Brain microvascular endothelial cell (primary cell): ENCODE data around the gene HIRA.

ENCODE experiments used
- DNase-seq: peaks from one replicate; pipeline ENCODE4 v3.0.0-alpha.2; 2020
- H3K27ac ChIP-seq: fragments of 250-450 bp; sonication (Bioruptor Pico); 2 replicates; pipeline ENCODE4 v1.5.1; 2020; ENCODE audit warnings: mild to moderate bottlenecking, moderate library complexity
- H3K27me3 ChIP-seq: fragments of 250-450 bp; sonication (Bioruptor Pico); replicated peaks from 2 replicates; pipeline ENCODE4 v1.5.1; 2020; ENCODE audit warnings: mild to moderate bottlenecking
- H3K36me3 ChIP-seq: fragments of 250-450 bp; sonication (Bioruptor Pico); replicated peaks from 2 replicates; pipeline ENCODE4 v1.5.1; 2020; ENCODE audit warnings: mild to moderate bottlenecking
- H3K4me3 ChIP-seq: 2 replicates; pipeline ENCODE4 v1.5.1; 2011; ENCODE audit warnings: low read depth, mild to moderate bottlenecking, control low read depth, low read length, moderate library complexity
- in situ Hi-C: cut with HindIII; loops from 2 replicates; pipeline ENCODE4 v1.10.0; 2017; ENCODE audit warnings: low sequenced_read_pairs, low pct_ligation_motif_present
- TF ChIP-seq, protein P1 (sequence below): IDR thresholded peaks from 2 replicates; pipeline ENCODE4 v1.5.1; 2011; ENCODE audit warnings: low read depth, mild to moderate bottlenecking, moderate library complexity, low read length, control low read depth, inconsistent platforms; ENCODE audit errors: missing control alignments

Gene HIRA

DNA sequence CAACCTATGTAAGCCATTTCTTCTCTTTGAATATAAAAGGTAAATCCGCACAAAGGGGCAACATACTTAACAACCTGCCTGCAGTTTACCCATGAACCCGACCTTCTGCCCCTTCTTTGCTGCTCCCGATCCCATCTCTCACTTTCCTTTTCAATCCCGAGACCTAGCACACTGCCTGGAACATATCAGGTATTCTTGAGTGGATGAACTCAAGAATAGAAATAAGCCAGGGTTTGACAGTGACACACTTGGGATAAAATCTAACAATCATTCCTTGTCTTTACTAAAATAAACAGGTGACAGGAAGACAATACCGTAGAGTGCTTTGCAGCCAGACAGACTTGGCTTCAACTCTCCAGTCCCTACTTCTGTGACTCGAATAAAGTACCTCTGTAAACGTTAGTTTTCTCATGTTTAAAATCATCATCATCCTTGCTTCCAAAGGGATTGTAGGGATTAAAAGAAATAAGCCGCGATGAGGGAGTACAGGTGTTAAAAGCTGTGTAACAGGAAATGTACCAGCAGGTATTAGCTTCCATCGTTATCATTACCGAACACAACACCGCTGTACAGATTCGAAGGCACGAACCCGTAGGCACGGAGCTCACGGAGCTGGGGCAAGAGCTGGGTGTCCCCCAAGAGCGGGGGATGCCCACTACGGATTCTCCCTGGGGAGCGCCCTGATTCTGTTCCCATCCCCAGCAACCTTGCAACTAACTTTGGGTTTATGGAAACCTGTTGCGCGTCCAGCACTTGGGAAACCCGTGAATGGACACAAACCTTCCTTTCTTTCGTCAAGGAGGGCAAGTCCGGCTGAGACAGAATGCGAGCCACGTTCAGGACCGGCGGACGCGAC lies 46.7 kb upstream of the HIRA start:
- in situ Hi-C loops, result no loop called here
- TF ChIP-seq, protein P1, sequence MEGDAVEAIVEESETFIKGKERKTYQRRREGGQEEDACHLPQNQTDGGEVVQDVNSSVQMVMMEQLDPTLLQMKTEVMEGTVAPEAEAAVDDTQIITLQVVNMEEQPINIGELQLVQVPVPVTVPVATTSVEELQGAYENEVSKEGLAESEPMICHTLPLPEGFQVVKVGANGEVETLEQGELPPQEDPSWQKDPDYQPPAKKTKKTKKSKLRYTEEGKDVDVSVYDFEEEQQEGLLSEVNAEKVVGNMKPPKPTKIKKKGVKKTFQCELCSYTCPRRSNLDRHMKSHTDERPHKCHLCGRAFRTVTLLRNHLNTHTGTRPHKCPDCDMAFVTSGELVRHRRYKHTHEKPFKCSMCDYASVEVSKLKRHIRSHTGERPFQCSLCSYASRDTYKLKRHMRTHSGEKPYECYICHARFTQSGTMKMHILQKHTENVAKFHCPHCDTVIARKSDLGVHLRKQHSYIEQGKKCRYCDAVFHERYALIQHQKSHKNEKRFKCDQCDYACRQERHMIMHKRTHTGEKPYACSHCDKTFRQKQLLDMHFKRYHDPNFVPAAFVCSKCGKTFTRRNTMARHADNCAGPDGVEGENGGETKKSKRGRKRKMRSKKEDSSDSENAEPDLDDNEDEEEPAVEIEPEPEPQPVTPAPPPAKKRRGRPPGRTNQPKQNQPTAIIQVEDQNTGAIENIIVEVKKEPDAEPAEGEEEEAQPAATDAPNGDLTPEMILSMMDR, result no peak

DNA sequence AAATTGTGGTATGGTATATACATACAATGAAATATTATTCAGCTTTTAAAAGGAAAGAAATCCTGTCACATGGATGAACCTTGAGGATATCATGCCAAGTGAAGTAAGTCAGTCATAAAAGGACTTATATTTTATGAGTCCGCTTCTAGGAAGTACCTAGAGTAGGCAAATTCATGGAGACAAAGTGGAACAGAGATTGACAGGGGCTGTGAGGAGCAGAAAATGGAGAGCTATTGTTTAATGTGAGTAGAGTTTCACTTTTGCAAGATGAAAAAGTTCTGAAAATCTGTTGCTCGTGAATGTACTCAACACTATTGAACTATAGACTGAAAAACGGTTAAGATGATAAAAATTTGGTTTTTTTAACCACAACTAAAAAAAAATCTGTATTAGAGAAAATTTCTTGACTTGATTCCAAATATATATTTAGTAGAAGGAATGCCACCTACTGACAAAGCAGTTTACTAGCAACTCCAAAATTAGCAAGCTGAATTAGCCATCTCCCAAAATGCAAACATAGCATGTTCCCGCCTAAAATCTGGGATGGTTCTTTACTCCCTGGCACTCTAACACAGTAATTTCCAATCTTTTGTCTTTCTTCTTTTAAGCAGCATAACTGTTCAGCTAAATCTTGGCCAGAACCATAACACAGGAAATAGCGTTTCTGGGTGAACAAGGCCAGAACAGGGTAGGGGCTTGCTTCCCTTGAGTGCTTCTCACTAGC lies 46.0 kb upstream of the HIRA start:
- in situ Hi-C loops, result no loop called here
- DNase-seq, result no peak
- H3K27me3 ChIP-seq, result no peaks in the 10 kb centered on the region
- peaks cover 31% of the 10 kb centered on the region for H3K36me3 ChIP-seq
- no peak overlapping the region for H3K27ac ChIP-seq
- TF ChIP-seq, protein P1, result no peak
- H3K4me3 ChIP-seq, result peak overlapping the region; percentile 98

More for the DNA sequence above, 46.7 kb upstream of the HIRA start:
- no peak for DNase-seq
- peak overlapping the region; percentile 100 for H3K27ac ChIP-seq
- peaks cover 24% of the 10 kb centered on the region for H3K36me3 ChIP-seq
- H3K27me3 ChIP-seq, result no peaks in the 10 kb centered on the region
- peak overlapping the region; percentile 98 for H3K4me3 ChIP-seq

DNA sequence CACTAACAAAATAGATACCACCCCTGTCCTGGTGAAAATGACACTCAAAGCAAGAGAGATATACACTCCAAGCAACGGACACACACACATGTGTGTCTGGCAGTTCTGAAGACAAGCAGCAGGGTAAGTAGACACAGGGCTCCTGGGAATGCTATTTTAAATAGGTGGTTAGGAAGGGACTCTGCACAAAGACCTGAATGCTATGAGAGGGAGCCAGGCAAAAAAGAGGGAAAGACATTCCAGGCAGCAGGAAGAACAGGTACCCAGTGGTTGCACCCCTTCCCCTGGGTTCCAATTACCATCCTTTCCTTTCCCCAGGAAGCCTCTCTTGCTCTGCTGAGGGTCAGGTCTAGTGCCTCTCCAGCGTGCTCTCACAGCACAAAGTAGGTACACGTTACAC lies 44.5 kb upstream of the HIRA start:
- DNase-seq, result no peak
- H3K36me3 ChIP-seq, result peaks cover 43% of the 10 kb centered on the region
- H3K27ac ChIP-seq, result no peak overlapping the region
- H3K27me3 ChIP-seq, result no peaks in the 10 kb centered on the region
- in situ Hi-C loops, result no loop called here
- TF ChIP-seq, protein P1, result no peak
- H3K4me3 ChIP-seq, result no peak overlapping the region

DNA sequence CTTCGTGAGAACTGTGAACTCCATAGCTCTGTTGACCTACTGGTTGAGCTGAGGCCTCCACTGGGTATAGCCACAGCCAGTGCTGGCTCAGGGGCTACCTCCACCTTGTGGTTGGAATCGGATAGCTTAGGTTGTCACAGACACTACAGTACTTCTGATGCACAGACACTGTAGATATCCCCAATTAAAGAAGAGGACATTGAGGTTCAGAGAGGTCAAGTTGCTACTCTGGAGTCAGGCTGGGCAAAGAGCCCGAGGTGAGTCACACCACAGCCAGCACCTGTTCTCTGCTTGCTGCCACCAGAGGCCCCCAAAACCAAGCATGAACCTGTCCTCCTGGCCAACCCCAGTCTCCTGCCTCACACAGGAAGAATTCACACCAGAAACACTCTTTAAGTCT lies 42.0 kb upstream of the HIRA start:
- in situ Hi-C loops, result no loop called here
- Histone ChIP-seq H3K27ac (no peak overlapping the region), H3K27me3 (no peaks in the 10 kb centered on the region), H3K4me3 (no peak overlapping the region), H3K36me3 (peaks cover 67% of the 10 kb centered on the region)
- TF ChIP-seq, protein P1, result peak; percentile 22
- DNase-seq, result no peak

DNA sequence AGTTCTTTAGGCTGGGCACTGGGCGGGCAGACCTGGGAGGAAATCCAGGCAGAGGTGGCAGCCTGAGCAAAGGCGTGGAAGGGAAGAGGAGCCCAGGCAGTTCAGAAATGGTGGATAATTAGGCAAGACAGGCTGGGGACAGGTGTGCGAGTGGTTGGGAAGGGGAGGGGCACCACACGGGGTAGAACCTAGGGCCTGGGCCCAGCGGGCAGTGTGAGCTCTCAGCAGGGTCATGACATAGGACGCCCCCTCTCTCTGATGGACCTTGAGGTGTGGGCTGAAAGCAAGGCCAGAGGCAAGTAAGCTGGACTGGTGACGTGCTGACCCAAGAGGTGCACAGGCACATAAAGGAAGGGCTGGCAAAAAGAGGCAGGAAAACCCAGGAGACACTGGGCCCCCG lies 40.7 kb upstream of the HIRA start:
- in situ Hi-C loops, result no loop called here
- Histone ChIP-seq H3K36me3 (peaks cover 81% of the 10 kb centered on the region), H3K27ac (no peak overlapping the region), H3K4me3 (no peak overlapping the region), H3K27me3 (no peaks in the 10 kb centered on the region)
- no peak for DNase-seq
- TF ChIP-seq, protein P1, result no peak
